Astrocyte of the spinal cord (primary cell): ENCODE results near the gene PMM2.
"Not testable (repeated sequence)": the region's sequence is repeated elsewhere in the genome, so short reads cannot be mapped to it uniquely, and the experiment has no call there.

ENCODE experiments used
- DNase-seq: peaks from one replicate; pipeline ENCODE4 v3.0.0; 2011; ENCODE audit warnings: low read depth, low spot score
- H3K4me3 ChIP-seq: 2 replicates; pipeline ENCODE4 v1.5.1; 2011; ENCODE audit warnings: low read depth, mild to moderate bottlenecking, low read length, moderate library complexity
- CTCF ChIP-seq: IDR thresholded peaks from 2 replicates; pipeline ENCODE4 v1.5.1; 2012; ENCODE audit warnings: low read depth, mild to moderate bottlenecking, low read length, inconsistent platforms
- in situ Hi-C: cut with HindIII; loops from 2 replicates; pipeline ENCODE4 v1.10.0; 2017; ENCODE audit warnings: low sequenced_read_pairs

The PMM2 gene

GRCh38 chr16:8826278-8826879, 28.7 kb downstream of the PMM2 start:
- H3K4me3 ChIP-seq: no peak overlapping the region
- in situ Hi-C loops: no loop called here
- no peak for DNase-seq
- TF ChIP-seq CTCF: no peak

GRCh38 chr16:8828541-8829165, 31.0 kb downstream of the PMM2 start:
- in situ Hi-C loops: no loop called here
- DNase-seq: no peak
- no peak overlapping the region for H3K4me3 ChIP-seq
- no peak for TF ChIP-seq CTCF

- in situ Hi-C loops: no loop called here
- DNase-seq: no peak
- no peak for TF ChIP-seq CTCF
- no peak overlapping the region for H3K4me3 ChIP-seq
Observed at GRCh38 chr16:8831450-8831849, 33.8 kb downstream of the PMM2 start.

- H3K4me3 ChIP-seq: no peak overlapping the region
- in situ Hi-C loops: no loop called here
- DNase-seq: no peak
- no peak for TF ChIP-seq CTCF
Observed at GRCh38 chr16:8831871-8832716, 34.5 kb downstream of the PMM2 start.

GRCh38 chr16:8832717-8833105, 35.1 kb downstream of the PMM2 start:
- no peak for DNase-seq
- in situ Hi-C loops: no loop called here
- TF ChIP-seq CTCF: no peak
- no peak overlapping the region for H3K4me3 ChIP-seq

GRCh38 chr16:8836797-8837196, 39.2 kb downstream of the PMM2 start:
- DNase-seq, in situ Hi-C loops, H3K4me3 ChIP-seq: not testable (repeated sequence)

GRCh38 chr16:8837594-8837993, 40.0 kb downstream of the PMM2 start:
- DNase-seq, in situ Hi-C loops, H3K4me3 ChIP-seq: not testable (repeated sequence)

- in situ Hi-C loops, DNase-seq, H3K4me3 ChIP-seq: not testable (repeated sequence)
Observed at GRCh38 chr16:8842016-8842415, 44.4 kb downstream of the PMM2 start.

- DNase-seq, in situ Hi-C loops, H3K4me3 ChIP-seq: not testable (repeated sequence)
Observed at GRCh38 chr16:8843296-8843695, 45.7 kb downstream of the PMM2 start.
